ENCODE measurements around the gene EMP1.

DNA sequence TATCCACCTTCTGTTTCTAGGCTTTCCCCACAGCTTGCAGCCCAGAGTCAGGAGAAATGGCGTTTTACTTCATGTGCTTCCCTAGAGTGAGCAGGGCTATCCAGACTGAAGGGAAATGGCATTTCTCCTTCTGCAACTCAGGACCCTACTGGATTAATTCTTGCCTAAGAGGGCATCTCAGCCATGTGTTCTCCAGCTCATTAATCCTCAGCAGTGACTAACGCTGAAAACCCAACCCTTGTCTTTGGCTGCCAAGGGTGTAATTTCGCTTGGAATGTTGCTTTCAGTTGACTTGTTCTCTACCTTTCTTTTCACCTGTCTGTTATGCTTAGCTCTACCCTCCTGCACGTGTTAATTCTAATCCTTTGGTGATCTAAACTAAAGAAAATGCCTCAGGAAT lies 21.0 kb upstream of the EMP1 start:
- TF ChIP-seq CTCF (IDR thresholded peaks at IDR 0.05; ENCODE audit: low read length), result no peak
- no peak for TF ChIP-seq EZH2 (IDR thresholded peaks at IDR 0.05; ENCODE audit: borderline replicate concordance, low read length)
